ENCODE data around the gene BTAF1. TPM values are rescaled to one million over a fixed set of nuclear protein-coding genes. Genes with fewer than 3 reads are reported as not detected.

Gene BTAF1
- polyA plus RNA-seq, 4 donors, result 4.6 to 42.8 (median 6.1) TPM

DNA sequence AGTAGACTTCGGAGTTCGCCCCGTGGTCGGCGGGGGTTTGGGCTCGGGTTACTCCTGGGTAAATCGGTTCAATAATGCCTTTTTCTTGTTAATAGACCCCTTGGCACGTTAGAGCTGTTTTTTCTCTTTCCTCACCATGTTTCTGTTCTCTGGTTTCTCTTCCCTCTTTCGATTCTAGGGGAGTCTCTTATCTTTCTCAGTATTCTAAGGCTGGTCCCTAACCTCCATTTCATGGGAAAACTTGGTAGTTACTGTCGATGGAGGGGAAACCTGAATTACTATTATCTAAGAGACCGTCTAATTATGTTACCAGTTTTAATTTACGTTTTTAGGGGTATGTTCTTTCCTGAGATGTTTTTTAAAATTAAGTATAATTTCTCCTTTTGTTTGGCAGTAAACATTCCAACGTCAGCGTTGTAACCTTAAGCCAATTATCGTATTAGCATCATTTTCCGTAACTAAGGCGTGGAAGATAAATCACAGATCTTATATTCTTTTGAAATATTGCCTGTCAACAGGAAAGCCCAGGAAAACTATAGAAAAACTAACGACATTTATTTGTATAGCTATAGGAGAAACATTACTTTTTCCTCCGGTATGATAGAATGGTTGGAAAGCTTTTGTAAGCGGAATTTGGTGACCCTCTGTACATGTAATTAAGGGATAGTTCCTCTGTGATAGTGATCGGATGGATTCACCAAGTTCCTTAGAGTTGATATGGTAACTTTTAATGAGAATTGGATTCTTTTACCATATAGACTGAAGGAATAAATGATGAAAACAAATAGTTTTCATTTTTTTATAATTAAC is 847 bp downstream of the BTAF1 start:
- Histone ChIP-seq H3K9me3 (ENCODE audit: control insufficient read depth in 2 of 2, insufficient read depth in 1 of 2, low read depth in 1 of 2, low read length in 1 of 2) (peaks cover 0 to under 1% of the 10 kb centered on the region in 2 donors), H3K27me3 (ENCODE audit: control insufficient read depth in 3 of 3, insufficient read depth in 3 of 3, low read length in 3 of 3) (no peaks in the 10 kb centered on the region), H3K27ac (ENCODE audit: low read depth in 1 of 3, low read length in 2 of 3) (peak overlapping the region; percentile 87 to 99 (median 97)), H3K4me1 (ENCODE audit: control insufficient read depth in 3 of 3, insufficient read depth in 2 of 3, low read depth in 1 of 3, low read length in 2 of 3) (peaks cover 0 to 5% (median 0%) of the 10 kb centered on the region in 3 donors), H3K4me3 (ENCODE audit: low read depth in 1 of 3, low read length in 3 of 3) (peak overlapping the region; percentile 80 to 93 (median 86)), H3K36me3 (ENCODE audit: control insufficient read depth in 3 of 3, insufficient read depth in 2 of 3, low read depth in 1 of 3, low read length in 3 of 3) (peaks cover 0 to 4% (median 0%) of the 10 kb centered on the region in 3 donors)
- DNase-seq (no peak), FAIRE-seq (peak; percentile 39)
- 1 to 3% (median 3%) methylated on average over 21 of the region's 21 CpGs for WGBS, 3 donors

DNA sequence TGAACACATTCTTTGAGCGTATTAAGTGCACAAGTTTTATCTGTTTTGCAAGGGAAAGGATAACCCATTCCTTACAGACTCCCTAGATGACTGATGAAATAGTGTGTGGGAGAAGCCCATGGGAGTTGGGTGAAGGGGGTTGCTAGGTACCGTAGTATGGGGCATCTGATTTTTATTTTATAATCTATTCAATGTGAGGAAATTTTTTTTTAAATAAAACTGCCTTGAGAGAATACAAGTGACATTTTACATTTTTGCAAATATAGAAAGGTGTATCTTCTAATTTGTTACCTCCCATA is 1.4 kb downstream of the BTAF1 start:
- Histone ChIP-seq H3K9me3 (ENCODE audit: control insufficient read depth in 2 of 2, insufficient read depth in 1 of 2, low read depth in 1 of 2, low read length in 1 of 2) (no peaks in the 10 kb centered on the region), H3K27me3 (ENCODE audit: control insufficient read depth in 3 of 3, insufficient read depth in 3 of 3, low read length in 3 of 3) (no peaks in the 10 kb centered on the region), H3K4me1 (ENCODE audit: control insufficient read depth in 3 of 3, insufficient read depth in 2 of 3, low read depth in 1 of 3, low read length in 2 of 3) (peaks cover 0 to 5% (median 0%) of the 10 kb centered on the region in 3 donors), H3K27ac (ENCODE audit: low read depth in 1 of 3, low read length in 2 of 3) (no peak overlapping the region), H3K4me3 (ENCODE audit: low read depth in 1 of 3, low read length in 3 of 3) (peak overlapping the region in 2 of 3 donors; percentile 19 to 86), H3K36me3 (ENCODE audit: control insufficient read depth in 3 of 3, insufficient read depth in 2 of 3, low read depth in 1 of 3, low read length in 3 of 3) (peaks cover 0 to 4% (median 0%) of the 10 kb centered on the region in 3 donors)
- WGBS, 3 donors, result 31 to 59% (median 48%) methylated on average over 2 of the region's 2 CpGs
- DNase-seq (no peak), FAIRE-seq (no peak)

DNA sequence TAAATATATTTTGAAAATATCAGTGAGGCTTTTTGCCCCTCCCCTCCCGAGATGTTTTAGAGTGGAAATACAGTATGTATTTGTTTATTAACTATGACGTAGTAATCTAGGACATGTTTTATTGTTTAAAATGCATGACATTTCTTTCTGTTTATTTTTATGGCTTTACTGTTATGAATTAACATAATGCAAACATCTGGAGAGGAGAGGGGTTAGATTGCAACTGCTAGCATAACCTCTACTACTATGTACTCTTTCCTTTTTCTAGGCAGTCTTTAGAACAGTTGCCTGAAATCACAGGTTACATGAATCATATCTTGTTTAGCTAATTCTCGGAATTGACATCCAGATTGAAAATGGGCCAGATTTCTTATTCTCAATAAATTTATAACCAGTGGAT is 7.4 kb downstream of the BTAF1 start:
- Histone ChIP-seq H3K27ac (ENCODE audit: low read depth in 1 of 3, low read length in 2 of 3) (no peak overlapping the region), H3K4me3 (ENCODE audit: low read depth in 1 of 3, low read length in 3 of 3) (no peak overlapping the region), H3K36me3 (ENCODE audit: control insufficient read depth in 3 of 3, insufficient read depth in 2 of 3, low read depth in 1 of 3, low read length in 3 of 3) (peaks cover 0 to 12% (median 10%) of the 10 kb centered on the region in 3 donors), H3K9me3 (ENCODE audit: control insufficient read depth in 2 of 2, insufficient read depth in 1 of 2, low read depth in 1 of 2, low read length in 1 of 2) (no peaks in the 10 kb centered on the region), H3K4me1 (ENCODE audit: control insufficient read depth in 3 of 3, insufficient read depth in 2 of 3, low read depth in 1 of 3, low read length in 2 of 3) (peaks cover 0 to 2% (median 0%) of the 10 kb centered on the region in 3 donors), H3K27me3 (ENCODE audit: control insufficient read depth in 3 of 3, insufficient read depth in 3 of 3, low read length in 3 of 3) (no peaks in the 10 kb centered on the region)
- DNase-seq, result no peak
- WGBS, 3 donors, result 68 to 76% (median 72%) methylated on average over 3 of the region's 3 CpGs
- no peak for FAIRE-seq

DNA sequence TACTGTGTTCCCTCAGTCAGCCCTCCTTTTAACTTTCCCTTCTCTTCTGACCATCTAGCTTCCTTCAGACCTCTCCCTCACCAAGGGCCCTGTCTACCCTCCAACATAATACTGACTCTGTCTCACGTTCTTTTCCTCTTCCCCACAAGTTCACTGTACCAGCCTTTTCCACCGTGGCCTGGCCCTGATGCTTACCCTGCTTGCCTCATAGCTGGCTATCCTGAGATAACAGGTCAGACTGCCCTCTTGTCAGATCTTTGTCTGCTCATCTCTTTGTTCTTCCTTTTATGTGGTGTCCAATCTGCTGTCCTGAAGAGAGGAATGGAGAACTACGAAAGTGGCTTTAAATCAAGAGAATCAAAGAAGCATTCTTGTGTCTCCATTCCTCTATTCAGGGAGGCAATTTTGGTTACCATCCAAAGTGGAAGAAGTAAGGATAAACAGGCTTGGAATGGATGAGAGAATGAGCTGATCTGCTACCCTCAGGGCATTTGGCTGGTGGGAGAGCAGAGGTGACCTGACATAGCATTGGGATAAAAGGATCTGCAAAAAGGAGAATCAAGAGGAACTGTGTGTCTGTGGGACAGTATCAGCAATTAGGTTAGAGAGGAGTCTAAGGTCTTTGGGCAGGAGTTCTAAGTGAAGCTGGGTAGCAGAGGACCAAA is 8.1 kb downstream of the BTAF1 start:
- Histone ChIP-seq H3K27me3 (ENCODE audit: control insufficient read depth in 3 of 3, insufficient read depth in 3 of 3, low read length in 3 of 3) (no peaks in the 10 kb centered on the region), H3K27ac (ENCODE audit: low read depth in 1 of 3, low read length in 2 of 3) (no peak overlapping the region), H3K9me3 (ENCODE audit: control insufficient read depth in 2 of 2, insufficient read depth in 1 of 2, low read depth in 1 of 2, low read length in 1 of 2) (no peaks in the 10 kb centered on the region), H3K4me1 (ENCODE audit: control insufficient read depth in 3 of 3, insufficient read depth in 2 of 3, low read depth in 1 of 3, low read length in 2 of 3) (peaks cover 0 to 2% (median 0%) of the 10 kb centered on the region in 3 donors), H3K4me3 (ENCODE audit: low read depth in 1 of 3, low read length in 3 of 3) (no peak overlapping the region), H3K36me3 (ENCODE audit: control insufficient read depth in 3 of 3, insufficient read depth in 2 of 3, low read depth in 1 of 3, low read length in 3 of 3) (peaks cover 0 to 13% (median 12%) of the 10 kb centered on the region in 3 donors)
- FAIRE-seq, result no peak
- WGBS, 3 donors, result 53 to 76% (median 69%) methylated on average over 3 of the region's 3 CpGs
- no peak for DNase-seq

DNA sequence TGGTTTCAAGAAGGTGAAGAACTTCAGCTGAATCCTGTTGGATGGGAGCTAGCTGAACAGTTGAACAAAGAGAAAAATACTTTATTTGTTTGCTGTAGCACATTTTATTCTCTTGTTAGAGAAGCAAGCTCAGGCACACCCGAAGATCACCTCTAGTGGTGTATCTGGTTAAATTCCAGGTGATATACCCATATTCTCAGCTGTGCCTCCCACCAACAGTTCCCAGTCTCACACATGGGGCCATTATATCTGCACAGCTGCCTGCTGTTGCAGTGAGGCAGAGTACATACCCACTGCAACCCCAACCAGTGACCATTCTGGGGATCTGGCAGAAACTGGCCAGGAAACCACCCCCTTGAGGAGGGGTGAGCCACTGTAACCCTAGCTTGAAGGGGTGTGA is 9.2 kb downstream of the BTAF1 start:
- no peaks in the 10 kb centered on the region for H3K4me1 ChIP-seq (ENCODE audit: control insufficient read depth in 3 of 3, insufficient read depth in 2 of 3, low read depth in 1 of 3, low read length in 2 of 3)
- H3K27ac ChIP-seq (ENCODE audit: low read depth in 1 of 3, low read length in 2 of 3), result no peak overlapping the region
- no peaks in the 10 kb centered on the region for H3K9me3 ChIP-seq (ENCODE audit: control insufficient read depth in 2 of 2, insufficient read depth in 1 of 2, low read depth in 1 of 2, low read length in 1 of 2)
- DNase-seq, result no peak
- WGBS, 3 donors, result 81 to 98% (median 88%) methylated on average over 1 of the region's 1 CpG
- peaks cover 0 to 17% (median 14%) of the 10 kb centered on the region in 3 donors for H3K36me3 ChIP-seq (ENCODE audit: control insufficient read depth in 3 of 3, insufficient read depth in 2 of 3, low read depth in 1 of 3, low read length in 3 of 3)
- FAIRE-seq, result no peak
- no peaks in the 10 kb centered on the region for H3K27me3 ChIP-seq (ENCODE audit: control insufficient read depth in 3 of 3, insufficient read depth in 3 of 3, low read length in 3 of 3)
- H3K4me3 ChIP-seq (ENCODE audit: low read depth in 1 of 3, low read length in 3 of 3), result no peak overlapping the region

DNA sequence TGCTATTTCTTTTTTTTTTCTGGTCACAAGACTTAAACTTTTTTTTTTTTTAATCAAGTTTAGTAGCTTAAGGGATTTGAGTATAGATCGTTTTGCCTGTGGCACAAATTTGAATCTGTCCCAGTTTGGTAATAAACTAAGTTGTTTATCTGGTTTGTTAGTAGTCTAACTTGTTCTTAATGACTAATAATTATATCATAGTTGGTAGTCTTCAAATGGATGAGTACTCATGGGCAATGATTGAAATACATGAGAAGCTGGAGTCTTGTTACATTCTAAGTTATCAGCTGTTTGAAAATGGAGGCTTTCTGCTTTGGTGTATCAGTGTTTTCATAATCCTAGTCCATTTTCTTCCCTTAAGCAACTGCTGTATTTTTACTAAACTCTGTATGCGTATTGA is 12.3 kb downstream of the BTAF1 start:
- FAIRE-seq (no peak), DNase-seq (no peak)
- peaks cover 0 to 22% (median 14%) of the 10 kb centered on the region in 3 donors for H3K36me3 ChIP-seq (ENCODE audit: control insufficient read depth in 3 of 3, insufficient read depth in 2 of 3, low read depth in 1 of 3, low read length in 3 of 3)
- no peaks in the 10 kb centered on the region for H3K27me3 ChIP-seq (ENCODE audit: control insufficient read depth in 3 of 3, insufficient read depth in 3 of 3, low read length in 3 of 3)
- H3K9me3 ChIP-seq (ENCODE audit: control insufficient read depth in 2 of 2, insufficient read depth in 1 of 2, low read depth in 1 of 2, low read length in 1 of 2), result no peaks in the 10 kb centered on the region
- no peak overlapping the region for H3K27ac ChIP-seq (ENCODE audit: low read depth in 1 of 3, low read length in 2 of 3)
- no peak overlapping the region for H3K4me3 ChIP-seq (ENCODE audit: low read depth in 1 of 3, low read length in 3 of 3)
- H3K4me1 ChIP-seq (ENCODE audit: control insufficient read depth in 3 of 3, insufficient read depth in 2 of 3, low read depth in 1 of 3, low read length in 2 of 3), result no peaks in the 10 kb centered on the region
- WGBS, 3 donors, result 83 to 95% (median 87%) methylated on average over 2 of the region's 2 CpGs

DNA sequence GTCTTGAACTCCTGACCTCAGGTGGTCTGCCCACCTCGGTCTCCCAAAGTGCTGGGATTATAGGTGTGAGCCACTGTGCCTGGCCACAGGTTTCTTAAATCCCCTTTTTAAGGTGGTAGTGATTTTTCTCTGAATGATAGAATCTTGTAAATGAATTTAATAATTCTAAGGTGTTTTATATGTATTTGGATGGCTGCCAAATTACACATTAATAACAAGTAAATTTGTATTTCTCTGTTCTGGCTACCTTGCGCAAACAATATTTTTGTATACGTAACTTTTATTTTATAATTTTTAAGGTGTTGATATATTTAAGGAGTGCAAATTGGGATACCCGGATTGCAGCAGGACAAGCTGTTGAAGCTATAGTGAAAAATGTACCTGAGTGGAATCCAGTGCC is 16.1 kb downstream of the BTAF1 start:
- FAIRE-seq (no peak), DNase-seq (no peak)
- H3K36me3 ChIP-seq (ENCODE audit: control insufficient read depth in 3 of 3, insufficient read depth in 2 of 3, low read depth in 1 of 3, low read length in 3 of 3), result peaks cover 0 to 24% (median 13%) of the 10 kb centered on the region in 3 donors
- no peaks in the 10 kb centered on the region for H3K4me1 ChIP-seq (ENCODE audit: control insufficient read depth in 3 of 3, insufficient read depth in 2 of 3, low read depth in 1 of 3, low read length in 2 of 3)
- no peaks in the 10 kb centered on the region for H3K9me3 ChIP-seq (ENCODE audit: control insufficient read depth in 2 of 2, insufficient read depth in 1 of 2, low read depth in 1 of 2, low read length in 1 of 2)
- H3K27ac ChIP-seq (ENCODE audit: low read depth in 1 of 3, low read length in 2 of 3), result no peak overlapping the region
- H3K4me3 ChIP-seq (ENCODE audit: low read depth in 1 of 3, low read length in 3 of 3), result no peak overlapping the region
- 96 to 97% (median 96%) methylated on average over 4 of the region's 4 CpGs for WGBS, 3 donors
- no peaks in the 10 kb centered on the region for H3K27me3 ChIP-seq (ENCODE audit: control insufficient read depth in 3 of 3, insufficient read depth in 3 of 3, low read length in 3 of 3)

DNA sequence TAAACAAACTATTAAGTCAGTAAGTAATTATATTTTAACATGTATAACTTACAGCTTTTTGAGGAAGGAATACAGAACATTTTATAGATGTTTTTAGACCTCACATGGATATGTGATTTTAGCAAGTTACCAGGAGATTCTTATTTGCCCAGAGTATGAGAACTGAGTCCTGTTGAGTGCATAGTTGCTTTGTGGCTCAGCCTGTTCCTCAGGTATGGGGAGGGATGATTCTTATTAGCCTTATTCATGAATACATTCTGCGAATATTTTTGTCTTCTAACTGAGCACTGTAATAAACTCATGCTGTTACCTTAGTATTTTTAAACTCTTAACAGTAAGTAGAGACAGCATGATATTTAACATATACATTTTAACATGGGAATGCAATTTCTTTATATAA is 17.9 kb downstream of the BTAF1 start:
- Histone ChIP-seq H3K4me3 (ENCODE audit: low read depth in 1 of 3, low read length in 3 of 3) (no peak overlapping the region), H3K27me3 (ENCODE audit: control insufficient read depth in 3 of 3, insufficient read depth in 3 of 3, low read length in 3 of 3) (no peaks in the 10 kb centered on the region), H3K4me1 (ENCODE audit: control insufficient read depth in 3 of 3, insufficient read depth in 2 of 3, low read depth in 1 of 3, low read length in 2 of 3) (no peaks in the 10 kb centered on the region), H3K36me3 (ENCODE audit: control insufficient read depth in 3 of 3, insufficient read depth in 2 of 3, low read depth in 1 of 3, low read length in 3 of 3) (peaks cover 0 to 24% (median 6%) of the 10 kb centered on the region in 3 donors), H3K27ac (ENCODE audit: low read depth in 1 of 3, low read length in 2 of 3) (no peak overlapping the region), H3K9me3 (ENCODE audit: control insufficient read depth in 2 of 2, insufficient read depth in 1 of 2, low read depth in 1 of 2, low read length in 1 of 2) (no peaks in the 10 kb centered on the region)
- whole genome bisulfite sequencing, 3 donors, result 88 to 98% (median 93%) methylated on average over 1 of the region's 1 CpG
- peak; percentile 87 for FAIRE-seq
- DNase-seq, result no peak
